ENCODE results near the gene SELENOP. TPM values are rescaled to one million over a fixed set of nuclear protein-coding genes. Genes with fewer than 3 reads are reported as not detected.
"Not testable (repeated sequence)": the region's sequence is repeated elsewhere in the genome, so short reads cannot be mapped to it uniquely, and the experiment has no call there.

The SELENOP gene
- total RNA-seq, 1 experiment from 2014 or later: 1.9 TPM

DNA sequence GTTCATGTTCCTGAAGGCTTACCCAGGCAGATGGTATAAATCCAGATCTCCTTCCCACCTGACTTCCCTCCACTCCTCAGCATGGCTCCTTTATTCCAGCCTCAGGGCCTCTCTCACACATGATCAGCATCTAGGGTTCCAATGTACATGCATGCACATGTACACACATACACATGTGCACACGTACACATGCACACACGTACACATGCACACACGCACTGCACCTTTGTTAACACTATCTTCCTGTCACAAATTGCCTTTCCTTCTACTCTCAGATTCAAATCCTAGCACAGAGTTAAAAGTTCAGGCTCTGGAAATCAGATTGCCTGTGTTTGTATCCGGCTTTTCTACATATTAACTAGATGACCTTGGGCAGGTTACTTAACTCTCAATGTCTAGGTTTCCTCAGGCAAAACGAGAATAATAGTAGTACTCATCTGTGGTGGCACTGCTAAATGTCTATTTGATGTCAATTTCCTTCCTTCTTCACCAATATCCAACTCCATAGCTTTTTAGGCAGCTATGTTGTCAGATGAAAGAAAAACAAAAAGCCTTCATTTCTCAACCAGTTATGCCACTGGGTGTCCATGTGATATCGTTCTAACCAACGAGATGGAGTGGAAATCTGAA is 12.8 kb upstream of the SELENOP start:
- no peaks in the 10 kb centered on the region for H3K9me3 ChIP-seq (ENCODE audit: low read depth, low read length, poor library complexity, severe bottlenecking)
- no peaks in the 10 kb centered on the region for H3K4me1 ChIP-seq (ENCODE audit: insufficient read depth, low read length, poor library complexity, severe bottlenecking)
- no peak overlapping the region for H3K4me3 ChIP-seq (ENCODE audit: low read depth, low read length, poor library complexity, severe bottlenecking)
- H3K27me3 ChIP-seq (replicated peaks; ENCODE audit: insufficient read depth, low read depth, low read length, poor library complexity): no peaks in the 10 kb centered on the region
- ChIA-PET CTCF (no interaction called here), POLR2A (ENCODE audit: low non-redundant PET) (no interaction called here)
- TF ChIP-seq EZH2 (IDR thresholded peaks at IDR 0.05; ENCODE audit: borderline replicate concordance, low read depth, low read length, poor library complexity, severe bottlenecking): no peak
- TF ChIP-seq, protein P1, sequence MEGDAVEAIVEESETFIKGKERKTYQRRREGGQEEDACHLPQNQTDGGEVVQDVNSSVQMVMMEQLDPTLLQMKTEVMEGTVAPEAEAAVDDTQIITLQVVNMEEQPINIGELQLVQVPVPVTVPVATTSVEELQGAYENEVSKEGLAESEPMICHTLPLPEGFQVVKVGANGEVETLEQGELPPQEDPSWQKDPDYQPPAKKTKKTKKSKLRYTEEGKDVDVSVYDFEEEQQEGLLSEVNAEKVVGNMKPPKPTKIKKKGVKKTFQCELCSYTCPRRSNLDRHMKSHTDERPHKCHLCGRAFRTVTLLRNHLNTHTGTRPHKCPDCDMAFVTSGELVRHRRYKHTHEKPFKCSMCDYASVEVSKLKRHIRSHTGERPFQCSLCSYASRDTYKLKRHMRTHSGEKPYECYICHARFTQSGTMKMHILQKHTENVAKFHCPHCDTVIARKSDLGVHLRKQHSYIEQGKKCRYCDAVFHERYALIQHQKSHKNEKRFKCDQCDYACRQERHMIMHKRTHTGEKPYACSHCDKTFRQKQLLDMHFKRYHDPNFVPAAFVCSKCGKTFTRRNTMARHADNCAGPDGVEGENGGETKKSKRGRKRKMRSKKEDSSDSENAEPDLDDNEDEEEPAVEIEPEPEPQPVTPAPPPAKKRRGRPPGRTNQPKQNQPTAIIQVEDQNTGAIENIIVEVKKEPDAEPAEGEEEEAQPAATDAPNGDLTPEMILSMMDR (conservative IDR thresholded peaks at IDR 0.05; ENCODE audit: low read depth, low read length): no peak
- no TSS peak for BruUV-seq (replicated peaks)
- intact Hi-C loops (cut with micrococcal nuclease; ENCODE audit: unreplicated experiment): no loop called here
- no peak for DNase-seq (ENCODE audit: low spot score)
- no peaks in the 10 kb centered on the region for H3K36me3 ChIP-seq (ENCODE audit: insufficient read depth, low read length, poor library complexity, severe bottlenecking)
- H3K27ac ChIP-seq (ENCODE audit: low read depth, low read length, poor library complexity, severe bottlenecking): no peak overlapping the region

DNA sequence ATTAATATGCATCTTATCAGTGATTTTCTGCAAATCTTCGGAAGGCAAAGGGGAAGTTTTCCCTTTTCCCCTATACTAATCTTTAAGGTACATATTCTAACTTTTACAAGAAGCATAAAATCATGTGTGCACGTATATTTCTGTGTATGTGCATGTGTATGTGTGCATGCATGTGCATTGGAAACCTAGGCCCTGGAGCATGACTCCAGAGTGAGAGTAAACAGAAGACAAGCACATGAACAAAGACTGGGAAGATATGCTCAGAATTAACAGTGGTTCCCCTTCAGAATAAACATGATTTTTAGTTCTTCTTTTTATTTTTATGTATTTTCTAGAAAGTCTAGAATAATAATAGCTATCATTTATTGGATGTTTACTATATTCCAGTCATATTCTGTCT is 10.9 kb upstream of the SELENOP start:
- TF ChIP-seq, protein P1 (conservative IDR thresholded peaks at IDR 0.05; ENCODE audit: low read depth, low read length): no peak
- no peak for TF ChIP-seq EZH2 (IDR thresholded peaks at IDR 0.05; ENCODE audit: borderline replicate concordance, low read depth, low read length, poor library complexity, severe bottlenecking)
- intact Hi-C loops (cut with micrococcal nuclease; ENCODE audit: unreplicated experiment): no loop called here
- BruUV-seq (replicated peaks): no TSS peak
- Histone ChIP-seq H3K27me3 (replicated peaks; ENCODE audit: insufficient read depth, low read depth, low read length, poor library complexity) (no peaks in the 10 kb centered on the region), H3K4me1 (ENCODE audit: insufficient read depth, low read length, poor library complexity, severe bottlenecking) (no peaks in the 10 kb centered on the region), H3K27ac (ENCODE audit: low read depth, low read length, poor library complexity, severe bottlenecking) (no peak overlapping the region), H3K4me3 (ENCODE audit: low read depth, low read length, poor library complexity, severe bottlenecking) (no peak overlapping the region), H3K36me3 (ENCODE audit: insufficient read depth, low read length, poor library complexity, severe bottlenecking) (no peaks in the 10 kb centered on the region), H3K9me3 (ENCODE audit: low read depth, low read length, poor library complexity, severe bottlenecking) (no peaks in the 10 kb centered on the region)
- CTCF ChIA-PET: no interaction called here
- POLR2A ChIA-PET (ENCODE audit: low non-redundant PET): no interaction called here
- DNase-seq (ENCODE audit: low spot score): no peak

DNA sequence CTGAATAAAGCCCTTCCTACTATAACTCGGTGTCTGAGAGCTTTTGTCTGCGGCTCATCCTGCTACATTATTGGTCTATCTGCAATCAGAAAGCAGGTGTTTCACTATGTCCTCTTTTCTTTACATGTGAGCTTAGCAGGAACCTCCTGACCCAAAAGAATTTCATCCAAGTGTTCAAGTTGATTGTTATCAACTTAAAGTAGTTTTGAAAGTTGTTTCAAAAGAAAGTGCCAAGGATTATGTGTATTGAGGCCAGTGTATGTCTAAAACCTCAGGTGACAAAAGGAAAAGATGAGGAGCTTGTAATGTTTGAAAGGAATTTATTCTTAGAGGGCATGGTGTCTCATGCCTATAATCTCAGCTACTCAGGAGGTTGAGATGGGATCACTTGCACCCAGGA is 8.1 kb upstream of the SELENOP start:
- no peak overlapping the region for H3K27ac ChIP-seq (ENCODE audit: low read depth, low read length, poor library complexity, severe bottlenecking)
- BruUV-seq (replicated peaks): no TSS peak
- H3K36me3 ChIP-seq (ENCODE audit: insufficient read depth, low read length, poor library complexity, severe bottlenecking): no peaks in the 10 kb centered on the region
- H3K4me3 ChIP-seq (ENCODE audit: low read depth, low read length, poor library complexity, severe bottlenecking): no peak overlapping the region
- no peaks in the 10 kb centered on the region for H3K9me3 ChIP-seq (ENCODE audit: low read depth, low read length, poor library complexity, severe bottlenecking)
- intact Hi-C loops (cut with micrococcal nuclease; ENCODE audit: unreplicated experiment): no loop called here
- TF ChIP-seq, protein P1 (conservative IDR thresholded peaks at IDR 0.05; ENCODE audit: low read depth, low read length): no peak
- TF ChIP-seq EZH2 (IDR thresholded peaks at IDR 0.05; ENCODE audit: borderline replicate concordance, low read depth, low read length, poor library complexity, severe bottlenecking): no peak
- POLR2A ChIA-PET (ENCODE audit: low non-redundant PET): no interaction called here
- H3K27me3 ChIP-seq (replicated peaks; ENCODE audit: insufficient read depth, low read depth, low read length, poor library complexity): no peaks in the 10 kb centered on the region
- DNase-seq (ENCODE audit: low spot score): no peak
- CTCF ChIA-PET: no interaction called here
- no peaks in the 10 kb centered on the region for H3K4me1 ChIP-seq (ENCODE audit: insufficient read depth, low read length, poor library complexity, severe bottlenecking)

DNA sequence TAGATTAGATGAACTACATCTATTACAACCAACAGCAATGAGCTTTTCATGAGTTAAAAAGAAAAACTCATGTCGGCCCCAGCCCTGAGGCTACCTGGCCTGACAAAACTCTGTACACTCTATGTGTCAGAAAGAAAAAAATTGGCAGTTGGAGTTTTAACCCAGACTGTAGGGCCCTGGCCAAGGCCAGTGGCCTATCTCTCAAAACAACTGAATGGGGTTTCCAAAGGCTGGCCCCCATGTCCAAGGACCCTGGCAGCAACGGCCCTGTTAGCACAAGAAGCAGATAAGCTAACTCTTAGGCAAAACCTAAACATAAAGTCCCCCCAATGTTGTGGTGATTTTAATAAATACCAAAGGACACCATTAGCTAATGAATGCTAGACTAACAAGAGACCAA is 4.9 kb upstream of the SELENOP start:
- H3K4me1 ChIP-seq (ENCODE audit: insufficient read depth, low read length, poor library complexity, severe bottlenecking); H3K4me3 ChIP-seq (ENCODE audit: low read depth, low read length, poor library complexity, severe bottlenecking); POLR2A ChIA-PET (ENCODE audit: low non-redundant PET); H3K27me3 ChIP-seq (replicated peaks; ENCODE audit: insufficient read depth, low read depth, low read length, poor library complexity); CTCF ChIA-PET; DNase-seq (ENCODE audit: low spot score); H3K9me3 ChIP-seq (ENCODE audit: low read depth, low read length, poor library complexity, severe bottlenecking); H3K27ac ChIP-seq (ENCODE audit: low read depth, low read length, poor library complexity, severe bottlenecking); H3K36me3 ChIP-seq (ENCODE audit: insufficient read depth, low read length, poor library complexity, severe bottlenecking); intact Hi-C loops (cut with micrococcal nuclease; ENCODE audit: unreplicated experiment); BruUV-seq (replicated peaks): not testable (repeated sequence)
